Transverse colon (tissue), 4 donors: Measurements from ENCODE around the gene KPTN. TPM values are rescaled to one million over a fixed set of nuclear protein-coding genes. Genes with fewer than 3 reads are reported as not detected.

Experiments
- DNase-seq: peaks from one replicate; pipeline ENCODE4 v3.0.0-alpha.2; 2019
- H3K27ac ChIP-seq, 4 donors: fragments of 200-600 bp; sonication (generic); 2 replicates each; pipeline ENCODE4 v1.5.1; 2016 to 2018; ENCODE audit warnings: inconsistent platforms in 4 of 4
- H3K27me3 ChIP-seq: fragments of 200-600 bp; sonication (generic); 2 replicates; pipeline ENCODE4 v1.5.1; 2017; ENCODE audit warnings: inconsistent platforms
- H3K36me3 ChIP-seq, 4 donors: fragments of 200-600 bp; sonication (generic); 2 replicates each; pipeline ENCODE4 v1.5.1; 2017 to 2019; ENCODE audit warnings: inconsistent platforms in 4 of 4
- H3K4me1 ChIP-seq, 4 donors: fragments of 200-600 bp; sonication (generic); 2 replicates each; pipeline ENCODE4 v1.5.1; 2017 to 2020; ENCODE audit warnings: inconsistent platforms in 4 of 4
- H3K4me3 ChIP-seq, 4 donors: fragments of 200-600 bp; sonication (generic); 1 replicate in 1 of 4; 2 replicates in 3 of 4; pipeline versions ENCODE4 v1.5.1 to v1.6.1; 2017 to 2019; ENCODE audit warnings: inconsistent platforms in 4 of 4
- H3K9me3 ChIP-seq, 2 donors: fragments of 200-600 bp; sonication (generic); 2 replicates each; pipeline ENCODE4 v1.5.1; 2017 to 2019; ENCODE audit warnings: inconsistent platforms in 2 of 2
- CTCF ChIP-seq, 5 experiments: fragments of 200-600 bp in 3 of 5; fragments of 450-650 bp in 2 of 5; sonication (generic) in 3 of 5; IDR thresholded peaks; 1 replicate in 2 of 5; 2 replicates in 3 of 5; pipeline ENCODE4 v1.5.1; 2016 to 2017; ENCODE audit warnings: antibody characterized with exemption in 5 of 5, inconsistent platforms in 3 of 5, mild to moderate bottlenecking in 2 of 5, moderate library complexity in 1 of 5
- EP300 ChIP-seq: sonication (generic); formaldehyde crosslinking; IDR thresholded peaks from one replicate; pipeline ENCODE4 v1.6.1; 2017; ENCODE audit warnings: antibody characterized with exemption, low read depth
- POLR2A ChIP-seq: fragments of 450-650 bp; IDR thresholded peaks from one replicate; pipeline ENCODE4 v1.6.1; 2016; ENCODE audit warnings: antibody characterized with exemption, mild to moderate bottlenecking, moderate library complexity
- POLR2AphosphoS5 ChIP-seq, 3 donors: sonication (generic); formaldehyde crosslinking; IDR thresholded peaks; one replicate each; pipeline ENCODE4 v1.6.1; 2016; ENCODE audit warnings: antibody characterized with exemption in 3 of 3
- WGBS, 2 donors: methylation state at CpG; one replicate each; pipeline ENCODE4 v1.1.5; 2018; ENCODE audit warnings: low coverage in 1 of 2; 5-methylcytosine and 5-hydroxymethylcytosine counted together
- in situ Hi-C, 4 donors: fragments of 200-750 bp; cut with MboI; loops; one replicate each; pipeline versions ENCODE4 v1.15.0 to v1.15.1; 2017; ENCODE audit warnings: low sequenced_read_pairs in 3 of 4, low pct_ligation_motif_present in 1 of 4, low pct_unique_long_range_greater_than_20kb in 1 of 4
- intact Hi-C: fragments of 100-400 bp; cut with DNase I; formaldehyde crosslinking; loops from one replicate; pipeline ENCODE4 v1.15.1; 2023; ENCODE audit warnings: low total_unique reads
- total RNA-seq, 4 donors: library from RNA; depleted of rRNA; stranded (reverse); fragments of >200 nt; gene quantifications; one replicate each; pipeline ENCODE4 v1.1.0, GENCODE V29; 2016

The KPTN gene
- total RNA-seq, 4 donors from 2014 or later = 2.2 to 5.7 (median 3.3) TPM; not detected in 1

DNA sequence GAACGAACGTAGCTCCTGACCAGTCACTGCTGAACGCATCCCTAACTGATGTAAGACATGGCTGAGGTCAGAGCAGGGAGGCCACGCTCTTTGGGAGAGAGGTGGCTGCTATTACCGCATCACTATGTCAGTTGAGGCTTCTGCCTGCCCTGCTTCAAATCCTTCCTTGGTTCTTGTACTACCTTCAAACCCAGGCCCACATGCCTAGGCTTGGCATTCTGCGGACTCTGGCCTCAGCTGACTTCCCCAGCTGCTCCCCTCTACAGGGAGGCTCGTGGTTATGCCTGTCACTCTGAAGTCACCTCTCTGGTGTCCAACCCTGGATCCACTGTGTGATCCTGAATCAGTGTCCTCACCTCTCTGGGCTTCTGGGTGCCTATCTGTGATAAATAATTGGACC lies 49.9 kb downstream of the KPTN start:
- Histone ChIP-seq H3K36me3 (no peaks in the 10 kb centered on the region), H3K9me3 (no peaks in the 10 kb centered on the region), H3K4me1 (peaks cover 6 to 15% (median 14%) of the 10 kb centered on the region in 4 donors), H3K4me3 (no peak overlapping the region), H3K27me3 (peaks cover 75% of the 10 kb centered on the region), H3K27ac (no peak overlapping the region)
- 69% methylated on average over 7 of the region's 7 CpGs; no CpG with 5 or more reads in 1 of the 2 donors for WGBS, 2 donors
- DNase-seq = no peak
- intact Hi-C loops = no loop called here
- in situ Hi-C loops = loop anchor here in 2 of 4 donors (10.0 kb wide), 2 partner anchors 81 to 271 kb away; partner anchors contain the start of gene NAPA (in 1 of the 2)
- TF ChIP-seq EP300 = no peak
- no peak for TF ChIP-seq CTCF (IDR thresholded peaks at IDR 0.05)
- no peak for TF ChIP-seq POLR2A
- no peak for TF ChIP-seq POLR2AphosphoS5 (IDR thresholded peaks at IDR 0.05)

DNA sequence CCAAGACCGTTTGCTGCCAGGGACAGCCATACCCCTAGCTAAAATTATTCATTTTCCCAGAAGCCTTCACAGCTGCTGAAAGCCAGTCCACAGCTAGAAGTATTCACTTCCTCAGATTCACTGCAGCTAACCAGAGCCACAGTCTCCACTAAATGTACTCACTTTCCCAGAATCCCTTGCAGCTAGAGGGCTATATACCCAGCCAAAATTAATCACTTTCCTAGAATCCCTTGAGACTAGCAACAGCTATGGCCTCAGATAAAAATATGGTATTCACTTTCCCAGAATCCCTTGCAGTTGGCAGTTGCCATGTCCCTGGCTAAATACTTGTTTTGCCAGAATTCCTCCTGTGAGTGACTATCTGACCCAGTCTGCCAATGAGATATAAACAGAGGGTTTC lies 50.9 kb downstream of the KPTN start:
- Histone ChIP-seq H3K27ac (no peak overlapping the region), H3K36me3 (no peaks in the 10 kb centered on the region), H3K9me3 (no peaks in the 10 kb centered on the region), H3K27me3 (peaks cover 83% of the 10 kb centered on the region), H3K4me1 (peaks cover 6 to 25% (median 22%) of the 10 kb centered on the region in 4 donors), H3K4me3 (no peak overlapping the region)
- TF ChIP-seq CTCF (IDR thresholded peaks at IDR 0.05) (no peak), POLR2A (no peak), POLR2AphosphoS5 (IDR thresholded peaks at IDR 0.05) (no peak), EP300 (no peak)
- DNase-seq = no peak
- intact Hi-C loops (no loop called here), in situ Hi-C loops (loop anchor here in 2 of 4 donors (10.0 kb wide), 2 partner anchors 82 to 272 kb away; partner anchors contain the start of gene NAPA (in 1 of the 2))
- 36% methylated on average over 1 of the region's 1 CpG; no CpG with 5 or more reads in 1 of the 2 donors for WGBS, 2 donors

- no peak for DNase-seq
- in situ Hi-C loops (loop anchor here in 2 of 4 donors (10.0 kb wide), 2 partner anchors 82 to 272 kb away; partner anchors contain the start of gene NAPA (in 1 of the 2)), intact Hi-C loops (no loop called here)
- Histone ChIP-seq H3K27me3 (peaks cover 78% of the 10 kb centered on the region), H3K4me3 (no peak overlapping the region), H3K4me1 (peaks cover 6 to 31% (median 27%) of the 10 kb centered on the region in 4 donors), H3K27ac (no peak overlapping the region), H3K9me3 (no peaks in the 10 kb centered on the region), H3K36me3 (no peaks in the 10 kb centered on the region)
- no peak for TF ChIP-seq EP300
- TF ChIP-seq CTCF (IDR thresholded peaks at IDR 0.05) = no peak
- no peak for TF ChIP-seq POLR2A
- TF ChIP-seq POLR2AphosphoS5 (IDR thresholded peaks at IDR 0.05) = no peak
Observed at GRCh38 chr19:47432499-47432898, 51.5 kb downstream of the KPTN start.

GRCh38 chr19:47432091-47432490 lies 51.9 kb downstream of the KPTN start:
- TF ChIP-seq POLR2A = no peak
- no peak for TF ChIP-seq CTCF (IDR thresholded peaks at IDR 0.05)
- TF ChIP-seq POLR2AphosphoS5 (IDR thresholded peaks at IDR 0.05) = no peak
- no peak for TF ChIP-seq EP300
- in situ Hi-C loops = loop anchor here in 2 of 4 donors (10.0 kb wide), 2 partner anchors 83 to 273 kb away; partner anchors contain the start of gene NAPA (in 1 of the 2)
- WGBS, 2 donors = 81% methylated on average over 18 of the region's 18 CpGs; no CpG with 5 or more reads in 1 of the 2 donors
- no peak overlapping the region for H3K4me3 ChIP-seq
- intact Hi-C loops = no loop called here
- H3K27ac ChIP-seq = no peak overlapping the region
- no peaks in the 10 kb centered on the region for H3K9me3 ChIP-seq
- DNase-seq = no peak
- no peaks in the 10 kb centered on the region for H3K36me3 ChIP-seq
- peaks cover 6 to 33% (median 27%) of the 10 kb centered on the region in 4 donors for H3K4me1 ChIP-seq
- H3K27me3 ChIP-seq = peaks cover 74% of the 10 kb centered on the region
